HL-60 (cell line): ENCODE data around the gene HOMEZ.

Experiments used
- DNase-seq, 2 experiments: peaks; one replicate each; pipeline ENCODE4 v3.0.0-alpha.2; 2010 to 2020; ENCODE audit warnings: low read depth in 1 of 2, low spot score in 1 of 2
- H3K27ac ChIP-seq: fragments of 250-450 bp; sonication (Bioruptor Pico); replicated peaks from 2 replicates; pipeline ENCODE4 v1.5.1; 2020; ENCODE audit warnings: mild to moderate bottlenecking, moderate library complexity
- H3K27me3 ChIP-seq: fragments of 250-450 bp; sonication (Bioruptor Pico); 2 replicates; pipeline ENCODE4 v1.5.1; 2021; ENCODE audit warnings: mild to moderate bottlenecking, moderate library complexity; ENCODE audit not compliant: insufficient read depth, poor library complexity, severe bottlenecking
- H3K4me3 ChIP-seq: replicated peaks from 2 replicates; pipeline ENCODE4 v1.5.1; 2011; ENCODE audit warnings: mild to moderate bottlenecking, control low read depth, low read length; ENCODE audit not compliant: insufficient read depth
- GABPA ChIP-seq: IDR thresholded peaks from 2 replicates; pipeline ENCODE4 v1.6.1; 2012; ENCODE audit warnings: low read depth
- POLR2AphosphoS5 ChIP-seq: IDR thresholded peaks from 2 replicates; pipeline ENCODE4 v1.6.1; 2012; ENCODE audit warnings: low read depth
- REST ChIP-seq: IDR thresholded peaks from 2 replicates; pipeline ENCODE4 v1.6.1; 2012; ENCODE audit warnings: low read depth; ENCODE audit not compliant: insufficient replicate concordance
- SPI1 ChIP-seq: IDR thresholded peaks from 2 replicates; pipeline ENCODE4 v1.6.1; 2012; ENCODE audit warnings: low read depth, mild to moderate bottlenecking, borderline replicate concordance
- TF ChIP-seq, protein P1 (sequence below): IDR thresholded peaks from one replicate; pipeline ENCODE4 v1.5.1; 2011; ENCODE audit warnings: low read length, control low read depth, inconsistent platforms; ENCODE audit not compliant: insufficient read depth

HOMEZ gene

DNA sequence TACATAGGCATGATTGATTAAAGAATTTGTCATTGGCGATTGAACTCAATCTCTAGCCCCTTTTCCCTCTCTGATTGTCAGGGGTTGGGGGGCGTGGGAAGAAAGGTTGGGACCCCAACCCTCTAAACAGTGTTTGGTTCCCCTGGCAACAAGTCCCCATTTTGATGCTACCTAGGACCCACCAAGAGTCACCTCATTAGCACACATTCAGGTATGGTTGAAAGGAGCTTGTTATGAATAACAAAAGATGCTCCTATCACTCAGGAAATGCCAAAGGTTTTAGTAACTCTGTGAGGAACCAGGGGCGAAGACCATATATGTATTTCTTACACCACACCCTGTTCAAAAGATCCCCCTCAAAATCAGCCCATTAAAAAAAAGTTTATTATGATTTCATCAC is 33.9 kb downstream of the HOMEZ start:
- H3K27ac ChIP-seq: no peak overlapping the region

DNA sequence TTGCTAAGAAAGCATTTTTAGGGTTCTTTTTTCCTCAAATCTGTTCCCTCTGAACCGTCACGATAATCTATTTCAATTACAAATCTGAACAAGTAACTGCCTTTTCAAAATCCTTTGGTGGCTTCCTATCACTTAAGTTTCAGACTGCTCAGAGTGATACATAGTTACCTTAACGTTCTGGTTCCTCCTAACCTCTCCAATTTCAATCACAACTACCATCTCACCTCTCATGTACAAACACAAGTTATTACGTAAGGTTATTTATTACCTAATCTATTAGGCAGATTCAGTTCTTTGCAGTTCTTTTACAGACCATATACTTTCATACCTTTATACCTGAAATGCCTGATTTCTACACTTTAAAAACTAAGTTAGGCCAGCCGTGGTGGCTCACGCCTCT is 36.1 kb downstream of the HOMEZ start:
- Histone ChIP-seq H3K27me3 (peaks cover under 1% of the 10 kb centered on the region), H3K27ac (no peak overlapping the region), H3K4me3 (no peak overlapping the region)
- no peak for TF ChIP-seq REST
- TF ChIP-seq SPI1: no peak
- TF ChIP-seq GABPA: no peak
- TF ChIP-seq POLR2AphosphoS5: no peak
- TF ChIP-seq, protein P1, sequence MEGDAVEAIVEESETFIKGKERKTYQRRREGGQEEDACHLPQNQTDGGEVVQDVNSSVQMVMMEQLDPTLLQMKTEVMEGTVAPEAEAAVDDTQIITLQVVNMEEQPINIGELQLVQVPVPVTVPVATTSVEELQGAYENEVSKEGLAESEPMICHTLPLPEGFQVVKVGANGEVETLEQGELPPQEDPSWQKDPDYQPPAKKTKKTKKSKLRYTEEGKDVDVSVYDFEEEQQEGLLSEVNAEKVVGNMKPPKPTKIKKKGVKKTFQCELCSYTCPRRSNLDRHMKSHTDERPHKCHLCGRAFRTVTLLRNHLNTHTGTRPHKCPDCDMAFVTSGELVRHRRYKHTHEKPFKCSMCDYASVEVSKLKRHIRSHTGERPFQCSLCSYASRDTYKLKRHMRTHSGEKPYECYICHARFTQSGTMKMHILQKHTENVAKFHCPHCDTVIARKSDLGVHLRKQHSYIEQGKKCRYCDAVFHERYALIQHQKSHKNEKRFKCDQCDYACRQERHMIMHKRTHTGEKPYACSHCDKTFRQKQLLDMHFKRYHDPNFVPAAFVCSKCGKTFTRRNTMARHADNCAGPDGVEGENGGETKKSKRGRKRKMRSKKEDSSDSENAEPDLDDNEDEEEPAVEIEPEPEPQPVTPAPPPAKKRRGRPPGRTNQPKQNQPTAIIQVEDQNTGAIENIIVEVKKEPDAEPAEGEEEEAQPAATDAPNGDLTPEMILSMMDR: no peak
- no peak for DNase-seq

More for the DNA sequence above, 33.9 kb downstream of the HOMEZ start:
- no peak for DNase-seq
- H3K27me3 ChIP-seq: peaks cover 3% of the 10 kb centered on the region
- TF ChIP-seq GABPA (no peak), SPI1 (no peak), POLR2AphosphoS5 (no peak), REST (no peak)
- TF ChIP-seq, protein P1: no peak
- H3K4me3 ChIP-seq: no peak overlapping the region

- Histone ChIP-seq H3K4me3 (no peak overlapping the region), H3K27ac (no peak overlapping the region), H3K27me3 (no peaks in the 10 kb centered on the region)
- no peak for DNase-seq
- no peak for TF ChIP-seq POLR2AphosphoS5
- no peak for TF ChIP-seq GABPA
- TF ChIP-seq, protein P1: no peak
- TF ChIP-seq SPI1: no peak
- TF ChIP-seq REST: no peak
Observed at GRCh38 chr14:23248601-23249000, 37.3 kb downstream of the HOMEZ start.
